Measurements from ENCODE around the gene SCFD2. TPM values are rescaled to one million over a fixed set of nuclear protein-coding genes. Genes with fewer than 3 reads are reported as not detected.

The SCFD2 gene
- polyA plus RNA-seq, 1 of the 3 experiments (the other 2 are of a cell fraction): 14.1 TPM

- WGBS (ENCODE audit: low lambda C conversion rate): 89% methylated on average over 2 of the region's 2 CpGs
- H3K27me3 ChIP-seq (ENCODE audit: insufficient read depth): no peaks in the 10 kb centered on the region; the same call in 1 of the 2 replicates
- no peak for DNase-seq
- H3F3A ChIP-seq (replicated peaks; ENCODE audit: insufficient read depth): peaks cover 9% of the 10 kb centered on the region
- no peak overlapping the region for H3K4me3 ChIP-seq (ENCODE audit: low read depth in 2 of 2, low read length in 1 of 2)
- H3K27ac ChIP-seq (ENCODE audit: low read depth in 2 of 2, low read length in 1 of 2): no peak overlapping the region
- ChIA-PET CTCF (interaction anchor here (1.1 to 1.4 kb wide), 3 partner anchors 13 to 122 kb away, joined by 3 to 5 read pairs (median 3); no protein-coding TSS in a partner anchor), POLR2A (interaction anchor here (1.8 kb wide), 1 partner anchor 138 kb away, joined by 8 read pairs; no protein-coding TSS in a partner anchor)
- no peak overlapping the region for H3K4me2 ChIP-seq
- TF ChIP-seq ELF1 (IDR thresholded peaks at IDR 0.05) (no peak), TCF12 (IDR thresholded peaks at IDR 0.05) (no peak), FOXJ3 (CRISPR knock-in tag; IDR thresholded peaks at IDR 0.05) (no peak), SMC3 (IDR thresholded peaks at IDR 0.05; ENCODE audit: low read depth, low read length) (no peak), MEF2A (IDR thresholded peaks at IDR 0.05; ENCODE audit: borderline replicate concordance, low read depth) (no peak), GATA2 (CRISPR knock-in tag; IDR thresholded peaks at IDR 0.05) (no peak), SIN3A (IDR thresholded peaks at IDR 0.05; ENCODE audit: borderline replicate concordance, low read depth, low read length) (no peak), CHD2 (IDR thresholded peaks at IDR 0.05; ENCODE audit: low read length, partially characterized antibody) (no peak), NRF1 (IDR thresholded peaks at IDR 0.05; ENCODE audit: low read depth, low read length) (no peak), TAF1 (IDR thresholded peaks at IDR 0.05; ENCODE audit: borderline replicate concordance, low read depth, low read length) (no peak), PBX3 (IDR thresholded peaks at IDR 0.05) (no peak)
- no peaks in the 10 kb centered on the region for H3K79me2 ChIP-seq (ENCODE audit: insufficient read depth)
- no peaks in the 10 kb centered on the region for H3K9me2 ChIP-seq
- no peak overlapping the region for H2AFZ ChIP-seq (ENCODE audit: low read depth)
- H3K9me3 ChIP-seq: no peaks in the 10 kb centered on the region
- H4K20me1 ChIP-seq (ENCODE audit: insufficient read depth): no peaks in the 10 kb centered on the region
- H3K4me1 ChIP-seq (ENCODE audit: control insufficient read depth in 1 of 2, insufficient read depth in 2 of 2, low read depth in 1 of 2, low read length in 1 of 2): peaks cover 0 to 15% of the 10 kb centered on the region in 2 experiments; a peak in 2 of 4 replicates
- H3K9ac ChIP-seq: no peak overlapping the region
- peaks cover 0 to 3% of the 10 kb centered on the region in 2 experiments for H3K36me3 ChIP-seq (replicated peaks in 1 of 2; ENCODE audit: control insufficient read depth in 1 of 2, insufficient read depth in 2 of 2, low read length in 1 of 2)
Measured at GRCh38 chr4:52860361-52860760, 505.5 kb downstream of the SCFD2 start.

GRCh38 chr4:52856801-52857200, 509.1 kb downstream of the SCFD2 start:
- TF ChIP-seq SIN3A (IDR thresholded peaks at IDR 0.05; ENCODE audit: borderline replicate concordance, low read depth, low read length): no peak
- TF ChIP-seq TCF12 (IDR thresholded peaks at IDR 0.05): no peak
- no peak for TF ChIP-seq IRF3 (IDR thresholded peaks at IDR 0.05; ENCODE audit: low read depth, low read length)
- TF ChIP-seq TEAD4 (IDR thresholded peaks at IDR 0.05; ENCODE audit: borderline replicate concordance, insufficient read depth): no peak
- no peak for TF ChIP-seq PBX3 (IDR thresholded peaks at IDR 0.05)
- no peak for TF ChIP-seq JUND (IDR thresholded peaks at IDR 0.05)
- TF ChIP-seq EZH2phosphoT487 (IDR thresholded peaks at IDR 0.05; ENCODE audit: borderline replicate concordance, low read depth): no peak
- no peak for TF ChIP-seq MEF2A (IDR thresholded peaks at IDR 0.05; ENCODE audit: borderline replicate concordance, low read depth)
- TF ChIP-seq GATA2 (CRISPR knock-in tag; IDR thresholded peaks at IDR 0.05): no peak
- no peak for TF ChIP-seq FOXJ3 (CRISPR knock-in tag; IDR thresholded peaks at IDR 0.05)
- no peak for TF ChIP-seq FOSL2 (IDR thresholded peaks at IDR 0.05; ENCODE audit: borderline replicate concordance, low read depth)
- no peak for TF ChIP-seq YY1 (IDR thresholded peaks at IDR 0.05; ENCODE audit: low read depth)
- no peak for TF ChIP-seq SMC3 (IDR thresholded peaks at IDR 0.05; ENCODE audit: low read depth, low read length)
- TF ChIP-seq CTCF (IDR thresholded peaks at IDR 0.05): no peak
- Histone ChIP-seq H3K4me1 (ENCODE audit: control insufficient read depth in 1 of 2, insufficient read depth in 2 of 2, low read depth in 1 of 2, low read length in 1 of 2) (peaks cover 12 to 13% of the 10 kb centered on the region in 2 experiments; a peak in 3 of 4 replicates), H2AFZ (ENCODE audit: low read depth) (no peak overlapping the region), H3K9me2 (no peaks in the 10 kb centered on the region), H3K27ac (ENCODE audit: low read depth in 2 of 2, low read length in 1 of 2) (no peak overlapping the region), H3K9ac (no peak overlapping the region), H3F3A (replicated peaks; ENCODE audit: insufficient read depth) (peaks cover 15% of the 10 kb centered on the region), H3K79me2 (ENCODE audit: insufficient read depth) (no peaks in the 10 kb centered on the region), H3K36me3 (replicated peaks in 1 of 2; ENCODE audit: control insufficient read depth in 1 of 2, insufficient read depth in 2 of 2, low read length in 1 of 2) (no peaks in the 10 kb centered on the region), H3K27me3 (ENCODE audit: insufficient read depth) (no peaks in the 10 kb centered on the region; the same call in 1 of the 2 replicates), H3K4me2 (no peak overlapping the region), H3K4me3 (ENCODE audit: low read depth in 2 of 2, low read length in 1 of 2) (no peak overlapping the region), H4K20me1 (ENCODE audit: insufficient read depth) (no peaks in the 10 kb centered on the region), H3K9me3 (no peaks in the 10 kb centered on the region)
- POLR2A ChIA-PET: no interaction called here
- CTCF ChIA-PET: interaction anchor here (0.8 kb wide), 1 partner anchor 622 kb away, joined by 3 read pairs; no protein-coding TSS in a partner anchor
- WGBS (ENCODE audit: low lambda C conversion rate): 56% methylated on average over 1 of the region's 1 CpG
- DNase-seq: no peak
